NOMO-1 treated with DMSO at 0.1 percent for 48 hours (cell line): ENCODE results near the gene STAG2.
A peak's percentile ranks its signal among the peaks of the same experiment; 100 is the strongest.
"Not testable (repeated sequence)": the region's sequence is repeated elsewhere in the genome, so short reads cannot be mapped to it uniquely, and the experiment has no call there.

Experiments
- DNase-seq: peaks from one replicate; lab custom pipeline; 2025; ENCODE audit not compliant: unreplicated experiment; lab: John Stamatoyannopoulos, UW

Gene STAG2

GRCh38 chrX:123961268-123962005 lies at the start of gene STAG2:
STAG2 (plus strand) TSS chrX:123961706; CDS start chrX:124022628, 60,922 bp downstream.
- DNase-seq, result peak; percentile 79

GRCh38 chrX:123917069-123917468 lies 44.4 kb upstream of the STAG2 start:
- no peak for DNase-seq

- DNase-seq, result no peak
Measured at GRCh38 chrX:123918106-123918721, 43.3 kb upstream of the STAG2 start.

GRCh38 chrX:123920105-123920785 lies 41.3 kb upstream of the STAG2 start:
- no peak for DNase-seq

GRCh38 chrX:123923211-123923610 lies 38.3 kb upstream of the STAG2 start:
- DNase-seq, result no peak

- no peak for DNase-seq
Measured at GRCh38 chrX:123924186-123924585, 37.3 kb upstream of the STAG2 start.

GRCh38 chrX:123927845-123928244 lies 33.7 kb upstream of the STAG2 start:
- no peak for DNase-seq

GRCh38 chrX:123932055-123932454 lies 29.5 kb upstream of the STAG2 start:
- not testable (repeated sequence) for DNase-seq

- DNase-seq, result no peak
Measured at GRCh38 chrX:123943074-123943473, 18.4 kb upstream of the STAG2 start.

GRCh38 chrX:123943488-123943887 lies 18.0 kb upstream of the STAG2 start:
- DNase-seq, result no peak

GRCh38 chrX:123949846-123950245 lies 11.7 kb upstream of the STAG2 start:
- DNase-seq, result no peak

- no peak for DNase-seq
Measured at GRCh38 chrX:123959281-123960063, 2.0 kb upstream of the STAG2 start.

GRCh38 chrX:123960956-123961267 lies 594 bp upstream of the STAG2 start:
- no peak for DNase-seq

GRCh38 chrX:123962006-123962467 lies 531 bp downstream of the STAG2 start:
- peak; percentile 45 for DNase-seq

- DNase-seq, result peak; percentile 89
Measured at GRCh38 chrX:123962794-123963373, 1.4 kb downstream of the STAG2 start.

GRCh38 chrX:123964156-123964834 lies 2.8 kb downstream of the STAG2 start:
- peak; percentile 54 for DNase-seq

- no peak for DNase-seq
Measured at GRCh38 chrX:123965712-123966111, 4.2 kb downstream of the STAG2 start.

GRCh38 chrX:123967497-123967896 lies 6.0 kb downstream of the STAG2 start:
- no peak for DNase-seq

GRCh38 chrX:123968383-123969050 lies 7.0 kb downstream of the STAG2 start:
- no peak for DNase-seq

- peak; percentile 74 for DNase-seq
Measured at GRCh38 chrX:123971982-123972381, 10.5 kb downstream of the STAG2 start.
